Smooth muscle cell (in vitro differentiated cells): ENCODE results near the gene TXNRD1. TPM values are rescaled to one million over a fixed set of nuclear protein-coding genes. Genes with fewer than 3 reads are reported as not detected.

Source experiments
- DNase-seq: peaks from one replicate; lab custom pipeline; 2025; ENCODE audit not compliant: unreplicated experiment; lab: John Stamatoyannopoulos, UW
- H2AFZ ChIP-seq: fragments of 200-600 bp; sonication (generic); 2 replicates; pipeline ENCODE4 v1.6.0; 2016; ENCODE audit warnings: antibody characterized with exemption, low read depth, mild to moderate bottlenecking
- H3F3A ChIP-seq: fragments of 200-600 bp; sonication (generic); 2 replicates; pipeline ENCODE4 v1.6.0; 2017; ENCODE audit warnings: antibody characterized with exemption, low read depth
- H3K27ac ChIP-seq: fragments of 200-600 bp; sonication (generic); 2 replicates; pipeline ENCODE4 v1.5.1; 2016; ENCODE audit warnings: low read depth, mild to moderate bottlenecking
- H3K27me3 ChIP-seq: fragments of 200-600 bp; sonication (generic); 2 replicates; pipeline ENCODE4 v1.6.1; 2016; ENCODE audit warnings: low read depth, mild to moderate bottlenecking
- H3K36me3 ChIP-seq: fragments of 200-600 bp; sonication (generic); 2 replicates; pipeline ENCODE4 v1.5.1; 2016; ENCODE audit warnings: low read depth
- H3K4me1 ChIP-seq: fragments of 200-600 bp; sonication (generic); 2 replicates; pipeline ENCODE4 v1.5.1; 2016; ENCODE audit warnings: low read depth
- H3K4me2 ChIP-seq: fragments of 200-600 bp; sonication (generic); 2 replicates; pipeline ENCODE4 v1.6.0; 2016; ENCODE audit warnings: mild to moderate bottlenecking
- H3K4me3 ChIP-seq: fragments of 200-600 bp; sonication (generic); 2 replicates; pipeline ENCODE4 v1.5.1; 2016; ENCODE audit warnings: mild to moderate bottlenecking
- H3K79me2 ChIP-seq: fragments of 200-600 bp; sonication (generic); 2 replicates; pipeline ENCODE4 v1.6.0; 2016; ENCODE audit warnings: low read depth, mild to moderate bottlenecking
- H3K9ac ChIP-seq: fragments of 200-600 bp; sonication (generic); 2 replicates; pipeline ENCODE4 v1.6.0; 2016; ENCODE audit warnings: low read depth
- H3K9me3 ChIP-seq: fragments of 200-600 bp; sonication (generic); replicated peaks from 2 replicates; pipeline ENCODE4 v1.5.1; 2016; ENCODE audit warnings: low read depth
- H4K20me1 ChIP-seq: fragments of 200-600 bp; sonication (generic); 2 replicates; pipeline ENCODE4 v1.6.0; 2016; ENCODE audit warnings: low read depth
- CTCF ChIP-seq: fragments of 200-600 bp; sonication (generic); IDR thresholded peaks from 2 replicates; pipeline ENCODE4 v1.5.1; 2017; ENCODE audit warnings: borderline replicate concordance, mild to moderate bottlenecking, antibody characterized with exemption; ENCODE audit not compliant: insufficient read depth, poor library complexity, severe bottlenecking
- WGBS: methylation state at CpG from one replicate; pipeline ENCODE4 v1.1.7; 2016; ENCODE audit warnings: low lambda C conversion rate; 5-methylcytosine and 5-hydroxymethylcytosine counted together
- polyA plus RNA-seq: library from polyadenylated mRNA; unstranded; fragments of >200 nt; fragmentation: Nextera tagmentation; extraction: Ambion mirVana; gene quantifications from 2 replicates; pipeline ENCODE4 v1.2.1, GENCODE V29; 2016
- total RNA-seq: library from RNA; depleted of rRNA; stranded (reverse); fragments of >200 nt; gene quantifications from 2 replicates; pipeline ENCODE4 v1.2.3, GENCODE V29; 2014

Gene TXNRD1
- total and polyA plus RNA-seq, 2 experiments from 2014 or later: 31.1 to 61.7 TPM

- DNase-seq: no peak
- 94% methylated on average over 3 of the region's 3 CpGs for WGBS
- Histone ChIP-seq H3K36me3 (peaks cover 5% of the 10 kb centered on the region), H3F3A (peaks cover 2% of the 10 kb centered on the region), H3K4me1 (no peaks in the 10 kb centered on the region), H3K9ac (no peak overlapping the region), H4K20me1 (no peaks in the 10 kb centered on the region), H3K79me2 (no peaks in the 10 kb centered on the region), H3K4me3 (no peak overlapping the region), H3K9me3 (no peaks in the 10 kb centered on the region), H3K27ac (no peak overlapping the region), H3K27me3 (no peaks in the 10 kb centered on the region), H3K4me2 (no peak overlapping the region), H2AFZ (no peak overlapping the region)
- TF ChIP-seq CTCF: no peak
These were observed 136.6 kb downstream of the TXNRD1 start for GRCh38 chr12:104352106-104352713.

- H3F3A ChIP-seq: peaks cover 7% of the 10 kb centered on the region
These were observed 137.7 kb downstream of the TXNRD1 start for GRCh38 chr12:104353012-104353981.

GRCh38 chr12:104354167-104354867 is 138.7 kb downstream of the TXNRD1 start:
- H3K36me3 ChIP-seq: peaks cover 5% of the 10 kb centered on the region
- 94% methylated on average over 6 of the region's 6 CpGs for WGBS
- H2AFZ ChIP-seq: no peak overlapping the region
- H3K4me3 ChIP-seq: no peak overlapping the region
- no peaks in the 10 kb centered on the region for H3K4me1 ChIP-seq
- H3K79me2 ChIP-seq: no peaks in the 10 kb centered on the region
- H3K4me2 ChIP-seq: no peak overlapping the region
- no peaks in the 10 kb centered on the region for H3K9me3 ChIP-seq
- H3F3A ChIP-seq: peaks cover 7% of the 10 kb centered on the region
- H3K27ac ChIP-seq: no peak overlapping the region
- H4K20me1 ChIP-seq: no peaks in the 10 kb centered on the region
- no peak for TF ChIP-seq CTCF
- no peak for DNase-seq
- no peaks in the 10 kb centered on the region for H3K27me3 ChIP-seq
- no peak overlapping the region for H3K9ac ChIP-seq

More at GRCh38 chr12:104353012-104353981, 137.7 kb downstream of the TXNRD1 start:
- H3K4me2 ChIP-seq: no peak overlapping the region
- 95% methylated on average over 17 of the region's 17 CpGs for WGBS
- H3K4me3 ChIP-seq: no peak overlapping the region
- H3K9ac ChIP-seq: no peak overlapping the region
- DNase-seq: no peak
- H2AFZ ChIP-seq: no peak overlapping the region
- no peaks in the 10 kb centered on the region for H3K9me3 ChIP-seq
- peaks cover 5% of the 10 kb centered on the region for H3K36me3 ChIP-seq
- no peaks in the 10 kb centered on the region for H3K27me3 ChIP-seq
- no peaks in the 10 kb centered on the region for H3K79me2 ChIP-seq
- no peaks in the 10 kb centered on the region for H3K4me1 ChIP-seq
- no peak for TF ChIP-seq CTCF
- H4K20me1 ChIP-seq: no peaks in the 10 kb centered on the region
- no peak overlapping the region for H3K27ac ChIP-seq
